Epithelial cell of proximal tubule (primary cell): ENCODE results near the gene UGT8. TPM values are rescaled to one million over a fixed set of nuclear protein-coding genes. Genes with fewer than 3 reads are reported as not detected.

ENCODE experiments used
- DNase-seq: peaks from one replicate; pipeline ENCODE4 v3.0.0-alpha.2; 2011; ENCODE audit warnings: low read depth
- H3K4me3 ChIP-seq: 2 replicates; pipeline ENCODE4 v1.5.1; 2011; ENCODE audit warnings: low read depth, mild to moderate bottlenecking, low read length
- total RNA-seq: library from RNA; depleted of rRNA; stranded (reverse); fragments of >200 nt; gene quantifications from 2 replicates; pipeline ENCODE4 v1.2.3, GENCODE V29; 2015
- TF ChIP-seq, protein P1 (sequence below): conservative IDR thresholded peaks from 2 replicates; pipeline ENCODE4 v1.5.1; 2012; ENCODE audit warnings: low read depth, mild to moderate bottlenecking, low read length

Gene UGT8, protein sequence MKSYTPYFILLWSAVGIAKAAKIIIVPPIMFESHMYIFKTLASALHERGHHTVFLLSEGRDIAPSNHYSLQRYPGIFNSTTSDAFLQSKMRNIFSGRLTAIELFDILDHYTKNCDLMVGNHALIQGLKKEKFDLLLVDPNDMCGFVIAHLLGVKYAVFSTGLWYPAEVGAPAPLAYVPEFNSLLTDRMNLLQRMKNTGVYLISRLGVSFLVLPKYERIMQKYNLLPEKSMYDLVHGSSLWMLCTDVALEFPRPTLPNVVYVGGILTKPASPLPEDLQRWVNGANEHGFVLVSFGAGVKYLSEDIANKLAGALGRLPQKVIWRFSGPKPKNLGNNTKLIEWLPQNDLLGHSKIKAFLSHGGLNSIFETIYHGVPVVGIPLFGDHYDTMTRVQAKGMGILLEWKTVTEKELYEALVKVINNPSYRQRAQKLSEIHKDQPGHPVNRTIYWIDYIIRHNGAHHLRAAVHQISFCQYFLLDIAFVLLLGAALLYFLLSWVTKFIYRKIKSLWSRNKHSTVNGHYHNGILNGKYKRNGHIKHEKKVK
- total RNA-seq: 11.6 and 17.6 TPM in 2 replicates

DNA sequence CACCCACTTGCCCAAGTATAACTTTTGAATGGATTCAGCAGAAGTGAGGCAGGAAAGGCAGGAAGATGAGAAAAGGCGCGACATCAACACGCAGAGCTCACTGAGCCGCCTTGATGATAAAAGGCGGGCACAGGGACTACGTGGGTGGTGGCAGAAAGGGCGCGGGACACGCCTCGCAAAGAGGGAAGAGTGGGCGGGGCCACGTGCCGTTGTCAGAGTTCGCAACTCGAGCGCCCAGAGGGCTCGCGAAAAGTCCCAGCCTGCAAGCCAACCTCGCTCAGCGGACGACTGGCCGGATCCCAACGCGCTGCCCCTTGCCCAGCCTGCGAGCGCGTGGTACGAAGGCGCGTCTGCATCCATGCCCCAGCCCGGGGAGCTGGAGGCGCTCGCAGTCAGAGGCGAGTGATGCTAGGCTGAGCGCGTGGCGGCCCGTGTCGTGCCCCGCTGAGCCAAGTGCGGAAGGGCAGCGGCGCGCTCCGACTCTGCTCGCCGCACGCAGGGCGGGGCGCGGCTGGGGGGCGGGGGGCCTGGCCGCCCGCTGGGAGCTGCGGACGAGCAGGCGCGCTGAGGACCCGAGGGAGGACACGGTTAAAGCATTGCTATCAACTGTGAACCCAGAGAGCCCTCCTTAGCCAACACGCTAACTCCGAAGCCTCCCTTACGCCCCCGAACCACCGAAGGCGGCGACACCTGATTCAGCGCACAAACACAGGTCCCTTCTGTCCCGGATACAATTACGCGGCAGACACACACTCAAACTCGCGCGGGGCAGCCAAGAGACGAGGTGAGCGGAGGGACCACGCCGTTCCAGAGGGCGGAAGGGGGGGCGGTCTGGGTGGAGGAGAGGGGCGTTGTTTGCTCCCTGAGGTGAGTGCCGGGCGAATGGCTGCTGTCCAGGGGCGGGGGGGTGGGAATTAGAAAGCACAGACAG is at the start of gene UGT8:
TSS of gene UGT8 (plus strand) at position 617 of the 931 bp plus-strand sequence. CDS start 24,074 bp downstream, outside the sequence.
- TF ChIP-seq, protein P1, sequence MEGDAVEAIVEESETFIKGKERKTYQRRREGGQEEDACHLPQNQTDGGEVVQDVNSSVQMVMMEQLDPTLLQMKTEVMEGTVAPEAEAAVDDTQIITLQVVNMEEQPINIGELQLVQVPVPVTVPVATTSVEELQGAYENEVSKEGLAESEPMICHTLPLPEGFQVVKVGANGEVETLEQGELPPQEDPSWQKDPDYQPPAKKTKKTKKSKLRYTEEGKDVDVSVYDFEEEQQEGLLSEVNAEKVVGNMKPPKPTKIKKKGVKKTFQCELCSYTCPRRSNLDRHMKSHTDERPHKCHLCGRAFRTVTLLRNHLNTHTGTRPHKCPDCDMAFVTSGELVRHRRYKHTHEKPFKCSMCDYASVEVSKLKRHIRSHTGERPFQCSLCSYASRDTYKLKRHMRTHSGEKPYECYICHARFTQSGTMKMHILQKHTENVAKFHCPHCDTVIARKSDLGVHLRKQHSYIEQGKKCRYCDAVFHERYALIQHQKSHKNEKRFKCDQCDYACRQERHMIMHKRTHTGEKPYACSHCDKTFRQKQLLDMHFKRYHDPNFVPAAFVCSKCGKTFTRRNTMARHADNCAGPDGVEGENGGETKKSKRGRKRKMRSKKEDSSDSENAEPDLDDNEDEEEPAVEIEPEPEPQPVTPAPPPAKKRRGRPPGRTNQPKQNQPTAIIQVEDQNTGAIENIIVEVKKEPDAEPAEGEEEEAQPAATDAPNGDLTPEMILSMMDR: no peak
- DNase-seq: no peak
- H3K4me3 ChIP-seq: peak within 1 kb of the TSS; percentile 84

DNA sequence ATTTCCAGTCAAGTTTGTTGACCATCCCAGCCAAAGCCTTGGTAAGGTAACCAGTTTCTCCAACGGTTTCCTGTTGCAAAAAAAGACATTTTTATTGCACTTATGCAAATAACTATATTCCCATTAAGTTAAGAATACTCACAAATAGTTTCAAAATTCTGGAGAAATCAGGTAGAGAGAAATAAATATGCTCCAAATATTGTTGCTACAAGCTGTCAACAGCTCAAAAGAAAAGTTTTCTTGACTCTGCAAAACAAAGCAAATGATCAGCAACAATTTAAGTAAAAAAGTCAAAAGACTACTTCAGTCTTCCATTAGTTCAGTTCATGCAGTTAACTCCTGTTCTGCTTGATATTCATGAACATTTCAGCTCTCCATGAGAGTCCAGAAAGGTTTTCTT is 49.0 kb upstream of the UGT8 start:
- no peak overlapping the region for H3K4me3 ChIP-seq
- TF ChIP-seq, protein P1: no peak
- no peak for DNase-seq

DNA sequence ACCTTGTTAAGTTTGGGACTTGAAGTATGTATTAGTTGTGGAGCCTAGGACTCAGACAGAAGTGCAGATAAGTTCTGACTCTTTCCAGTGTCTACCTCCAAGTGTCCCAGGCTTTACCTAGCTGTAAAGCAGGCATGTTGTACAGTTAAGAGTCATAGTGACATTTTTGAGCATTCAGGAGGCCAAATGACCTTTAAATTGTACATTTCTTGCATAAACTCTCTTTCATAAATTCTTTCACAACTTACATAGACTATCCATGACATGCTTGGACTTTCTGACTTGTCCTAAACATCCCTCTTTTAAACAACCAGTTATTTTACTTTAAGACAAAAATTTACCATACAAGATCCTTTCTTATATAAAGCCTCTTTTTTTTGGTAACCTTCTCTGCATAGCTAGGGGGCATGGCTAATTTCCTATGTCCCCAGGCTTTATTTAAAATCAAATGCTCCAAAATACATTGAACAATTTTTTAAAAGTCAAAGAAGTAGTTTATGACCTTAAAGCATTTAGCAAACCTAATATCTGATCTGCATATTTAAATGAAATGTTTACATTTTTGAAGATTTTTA is 40.1 kb upstream of the UGT8 start:
- DNase-seq: no peak
- H3K4me3 ChIP-seq: no peak overlapping the region
- TF ChIP-seq, protein P1: no peak

DNA sequence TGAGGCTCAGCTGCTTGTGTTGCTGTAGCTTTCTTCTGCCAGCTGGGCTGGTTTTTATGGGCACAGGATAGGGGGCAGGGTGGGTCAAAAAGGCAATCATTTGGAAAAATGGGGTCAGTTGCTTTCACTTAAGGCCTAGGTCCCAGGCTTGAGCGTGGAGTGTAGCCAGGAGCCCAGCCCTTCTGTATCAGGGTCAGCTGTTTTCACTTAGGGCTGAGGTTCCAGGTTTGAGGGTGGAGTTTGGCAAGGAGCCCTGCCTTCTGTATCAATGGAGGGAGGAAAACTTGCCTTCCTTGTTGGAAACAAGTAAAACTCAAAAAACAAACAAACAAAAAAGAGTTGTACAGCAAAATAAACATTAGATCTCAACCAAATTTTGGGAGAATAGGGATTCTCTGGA is 37.0 kb upstream of the UGT8 start:
- no peak for DNase-seq
- TF ChIP-seq, protein P1: no peak
- H3K4me3 ChIP-seq: no peak overlapping the region

DNA sequence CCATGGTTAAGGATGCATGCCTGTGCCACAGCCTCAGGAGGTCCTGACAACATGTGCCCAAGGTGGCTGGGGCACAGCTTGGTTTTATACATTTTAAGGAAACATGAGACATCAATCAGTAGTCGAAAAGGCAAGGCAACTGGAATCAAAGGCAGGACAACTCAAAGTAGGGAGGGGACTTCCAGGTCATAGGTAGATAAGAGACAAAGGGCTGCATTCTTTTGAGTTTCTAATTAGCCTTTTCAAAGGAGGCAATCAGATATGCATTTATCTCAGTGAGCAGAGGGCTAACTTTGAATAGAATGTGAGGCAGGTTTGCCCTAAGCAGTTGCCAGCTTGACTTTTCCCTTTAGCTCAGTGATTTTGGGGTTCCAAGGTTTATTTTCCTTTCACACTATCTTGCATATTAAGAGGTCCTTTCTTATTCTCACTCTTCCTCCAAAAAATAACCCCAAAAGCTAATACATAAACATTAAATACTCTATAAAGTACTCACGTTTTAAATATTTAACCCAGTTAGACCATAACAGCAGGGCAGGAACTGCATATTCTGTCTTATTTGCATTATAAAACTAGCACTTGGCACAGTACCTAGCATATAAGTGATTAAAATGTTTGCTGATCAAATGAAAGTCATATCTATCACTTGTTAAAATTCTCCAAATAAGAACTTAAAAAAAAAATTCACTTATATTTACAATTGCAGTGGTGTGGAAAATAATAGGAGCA is 36.3 kb upstream of the UGT8 start:
- TF ChIP-seq, protein P1: no peak
- H3K4me3 ChIP-seq: no peak overlapping the region
- DNase-seq: no peak
